ENCODE results near the gene DLGAP1.

Gene DLGAP1

GRCh38 chr18:3552305-3552704 lies 902.8 kb downstream of the DLGAP1 start:
- no peak for DNase-seq

- no peak for DNase-seq
These were observed 907.1 kb downstream of the DLGAP1 start for GRCh38 chr18:3547891-3548615.

- no peak for DNase-seq
These were observed 909.0 kb downstream of the DLGAP1 start for GRCh38 chr18:3546106-3546505.

DNA sequence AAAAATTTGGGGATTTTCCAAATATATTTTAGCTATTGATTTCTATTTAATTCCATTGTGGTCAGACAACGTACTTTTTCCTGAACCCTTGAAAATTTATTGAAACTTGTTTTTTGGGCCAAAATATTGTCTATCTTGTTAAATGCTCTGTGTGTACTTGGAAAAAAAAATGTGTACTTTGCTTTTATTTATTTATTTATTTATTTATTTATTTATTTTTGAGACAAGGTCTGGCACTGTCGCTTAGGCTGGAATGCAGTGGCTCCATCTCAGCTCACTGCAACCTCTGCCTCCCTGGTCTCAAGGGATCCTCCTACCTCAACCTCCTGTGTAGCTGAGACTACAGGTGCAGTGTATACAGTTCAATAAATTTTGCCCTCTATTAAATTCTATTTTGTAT lies 910.6 kb downstream of the DLGAP1 start:
- no peak for DNase-seq

DNA sequence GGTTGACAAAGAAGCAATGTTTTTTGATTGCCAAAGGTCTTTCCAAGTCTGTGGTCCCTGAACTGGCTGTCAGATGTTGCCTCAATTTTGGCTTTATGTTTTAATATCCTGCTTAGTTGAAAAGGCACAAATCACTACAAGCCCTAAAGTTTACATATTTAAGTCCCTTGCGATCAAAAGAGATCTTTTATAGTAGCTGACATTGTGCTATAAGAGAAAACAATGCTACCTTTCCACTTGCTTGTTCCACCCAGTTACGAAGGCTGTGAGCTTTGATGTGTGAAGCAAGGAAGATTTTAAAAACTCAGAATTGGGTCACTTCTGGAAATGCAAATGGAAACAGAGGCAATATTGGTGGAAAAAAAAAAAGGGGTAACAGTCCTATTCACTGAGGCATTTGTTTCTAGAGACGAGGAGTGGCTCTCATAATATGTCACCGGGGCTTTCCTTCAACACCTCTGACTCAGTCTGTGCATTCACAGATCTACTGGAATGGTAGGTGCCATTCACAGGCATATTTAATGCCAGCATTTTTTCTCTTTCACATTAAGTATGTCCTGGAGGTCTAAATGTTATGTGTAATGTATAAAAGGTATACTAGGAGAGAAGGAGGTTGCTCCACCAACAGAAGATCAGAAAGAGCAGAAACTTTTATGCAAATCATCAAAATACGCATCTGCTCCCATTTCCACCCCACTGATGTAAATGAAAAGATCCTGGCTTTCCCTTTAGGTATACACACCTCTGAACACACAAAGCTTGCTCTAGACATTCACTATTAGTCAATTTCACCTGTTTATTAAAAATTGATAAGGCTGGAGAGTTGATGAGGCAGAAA lies 913.3 kb downstream of the DLGAP1 start:
- no peak for DNase-seq

DNA sequence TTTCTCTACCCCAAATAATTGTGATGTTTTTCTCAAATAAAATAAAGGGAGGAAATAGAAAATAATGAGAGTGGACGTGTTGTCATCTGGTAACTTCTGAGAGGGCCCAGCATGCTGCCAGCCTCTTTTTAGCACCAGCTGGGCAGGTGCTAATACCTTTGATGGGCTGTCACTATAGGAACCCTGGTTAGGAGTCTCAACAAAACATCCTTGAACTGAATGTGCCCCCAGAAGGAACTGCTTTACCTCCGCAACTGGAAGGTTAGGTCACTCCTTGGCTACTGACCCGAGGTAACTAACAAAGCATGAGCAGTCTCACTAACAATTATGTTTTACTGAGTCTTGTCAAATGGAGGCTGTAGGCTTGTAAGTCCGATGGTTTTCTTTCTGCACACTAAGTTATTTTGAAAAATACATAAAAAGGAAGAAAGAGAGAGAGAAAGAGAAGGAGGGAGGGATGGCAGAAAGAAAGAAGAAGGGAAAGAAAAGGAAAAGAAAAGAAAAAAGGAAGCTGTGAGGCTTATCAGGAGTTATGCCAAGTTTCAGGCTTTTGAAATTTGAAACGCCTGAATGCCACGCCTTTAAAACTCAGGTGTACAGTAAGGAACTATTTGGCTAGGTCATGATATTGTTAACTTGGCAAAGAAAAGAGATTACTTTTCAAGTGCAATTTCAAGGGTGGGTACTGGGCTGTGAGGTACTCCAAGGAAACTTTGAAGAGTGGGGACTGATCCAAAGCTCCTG lies 914.1 kb downstream of the DLGAP1 start:
- no peak for DNase-seq

- no peak for DNase-seq
These were observed 916.0 kb downstream of the DLGAP1 start for GRCh38 chr18:3538954-3539617.

- no peak for DNase-seq
These were observed 916.7 kb downstream of the DLGAP1 start for GRCh38 chr18:3538456-3538855.

- no peak for DNase-seq
These were observed 924.3 kb downstream of the DLGAP1 start for GRCh38 chr18:3530807-3531206.

- no peak for DNase-seq
These were observed 925.5 kb downstream of the DLGAP1 start for GRCh38 chr18:3529601-3530000.

DNA sequence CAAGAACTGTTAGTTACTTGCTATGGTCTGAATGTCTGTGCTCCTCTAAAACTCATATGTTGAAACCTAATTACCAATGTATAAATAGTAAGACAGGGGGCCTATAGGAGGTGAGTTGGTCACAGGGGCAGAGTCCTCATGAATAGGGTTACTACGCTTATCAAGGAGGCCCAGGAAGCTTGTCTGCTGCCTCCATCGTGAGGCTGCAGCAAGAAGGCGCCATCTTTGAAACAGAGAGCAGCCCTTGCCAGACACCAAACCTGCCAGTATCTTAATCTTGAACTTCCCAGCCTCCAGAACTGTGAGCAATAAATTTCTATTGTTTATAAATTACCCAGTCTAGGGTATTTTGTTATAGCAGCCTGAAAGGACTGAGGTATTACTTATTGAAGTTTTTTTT lies 926.0 kb downstream of the DLGAP1 start:
- no peak for DNase-seq

DNA sequence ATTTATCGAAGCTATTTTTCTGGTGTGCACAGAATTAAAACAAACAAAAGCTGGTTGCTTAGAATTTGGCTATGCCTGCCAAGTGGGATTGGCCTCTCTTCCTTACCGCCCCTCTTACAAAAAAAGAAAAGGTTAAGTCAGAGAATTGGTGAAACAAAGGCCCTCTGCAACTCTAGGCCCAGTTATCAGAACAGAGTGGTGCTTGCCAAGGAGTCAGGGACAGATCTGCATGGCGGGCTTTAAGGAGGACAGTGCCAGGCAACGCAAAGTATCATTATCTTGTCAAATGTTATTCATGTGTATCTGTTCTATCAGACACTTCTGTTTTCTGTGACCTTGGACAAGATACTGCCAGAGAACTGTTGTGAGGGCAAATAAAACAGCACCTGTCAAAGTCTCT lies 926.9 kb downstream of the DLGAP1 start:
- DNase-seq = no peak

GRCh38 chr18:3526421-3527354 lies 928.4 kb downstream of the DLGAP1 start:
- DNase-seq = no peak

DNA sequence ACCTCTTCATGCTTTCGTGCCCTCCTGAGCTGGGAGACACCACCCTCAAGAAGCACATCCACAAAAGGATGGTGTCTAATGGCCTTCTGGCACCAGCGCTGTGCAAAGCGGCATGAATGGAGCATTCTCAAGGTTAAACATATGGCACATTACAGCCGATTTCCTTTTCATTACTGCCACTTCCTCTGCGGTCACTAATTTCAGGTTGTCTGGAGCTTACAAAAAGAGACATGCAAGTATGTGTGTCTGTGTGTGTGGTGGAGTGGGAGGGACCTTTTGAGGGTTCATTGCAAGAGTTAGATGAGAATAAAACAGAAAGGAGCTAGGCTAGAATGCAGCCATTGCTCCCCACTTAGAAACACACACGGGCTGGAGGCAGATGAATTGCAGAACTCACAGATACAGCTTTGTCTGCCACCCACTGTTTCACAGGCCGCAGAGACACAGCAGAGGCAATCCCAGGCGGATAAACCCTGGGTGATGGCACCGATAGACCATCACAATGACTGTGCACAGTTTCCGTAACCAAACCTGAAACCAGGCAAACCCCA lies 929.2 kb downstream of the DLGAP1 start:
- no peak for DNase-seq

DNA sequence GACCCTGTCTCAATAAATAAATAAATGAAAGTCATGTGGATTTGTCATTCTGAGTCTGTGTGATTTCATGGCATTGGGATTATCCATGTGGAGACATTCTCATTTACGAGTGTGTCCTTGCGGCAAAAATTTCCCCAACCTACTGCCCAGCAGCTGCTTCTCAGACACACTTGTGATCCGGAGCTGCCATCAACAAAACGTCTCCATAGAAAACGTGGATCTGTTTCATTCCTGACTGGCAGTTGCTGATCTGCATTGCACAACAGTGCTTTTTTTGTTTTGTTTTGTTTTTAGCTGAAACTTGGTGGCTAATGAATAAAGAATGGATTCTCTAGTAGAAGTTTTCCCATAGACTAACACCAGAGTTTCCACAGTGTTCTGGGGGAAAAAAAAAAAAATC lies 930.4 kb downstream of the DLGAP1 start:
- DNase-seq = no peak

DNA sequence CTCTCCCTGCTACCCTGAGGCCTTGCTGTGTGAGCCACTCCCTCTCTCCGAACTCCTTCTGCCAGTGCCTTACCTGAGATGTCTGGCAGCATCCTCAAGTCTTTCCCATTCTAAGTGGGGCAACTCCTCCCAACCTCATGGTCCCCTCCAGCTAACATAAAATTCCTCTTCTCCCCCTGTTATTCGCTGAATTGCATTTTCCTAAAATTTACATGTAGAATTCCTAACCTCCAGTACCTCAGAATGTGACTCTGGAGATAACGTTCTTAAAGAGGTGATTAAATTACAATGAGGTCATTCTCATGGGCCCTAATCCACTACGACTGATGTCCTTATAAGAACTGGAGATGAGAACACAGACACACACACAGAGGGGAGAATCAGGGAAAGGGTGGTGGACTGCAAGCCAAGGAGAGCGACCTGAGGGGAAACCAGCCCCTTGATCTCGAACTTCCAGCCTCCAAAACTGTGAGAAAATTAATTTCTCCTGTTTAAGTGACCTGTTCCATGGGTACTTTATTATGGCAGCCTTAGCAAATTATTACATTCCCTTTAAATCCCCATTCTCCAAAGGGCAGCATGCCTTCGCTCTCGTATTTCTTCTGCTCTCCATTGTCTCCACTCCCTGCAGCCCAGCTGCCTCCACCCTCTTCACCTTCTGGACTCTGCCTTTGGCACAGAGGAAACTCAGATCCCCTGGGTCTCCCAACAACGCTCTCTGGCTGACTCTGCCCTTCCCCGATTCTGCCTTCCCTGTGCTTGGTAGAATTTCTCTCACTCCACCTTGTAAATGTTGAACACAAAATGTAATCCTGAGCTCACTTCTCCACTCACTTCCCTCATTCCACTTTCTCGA lies 934.6 kb downstream of the DLGAP1 start:
- no peak for DNase-seq

DNA sequence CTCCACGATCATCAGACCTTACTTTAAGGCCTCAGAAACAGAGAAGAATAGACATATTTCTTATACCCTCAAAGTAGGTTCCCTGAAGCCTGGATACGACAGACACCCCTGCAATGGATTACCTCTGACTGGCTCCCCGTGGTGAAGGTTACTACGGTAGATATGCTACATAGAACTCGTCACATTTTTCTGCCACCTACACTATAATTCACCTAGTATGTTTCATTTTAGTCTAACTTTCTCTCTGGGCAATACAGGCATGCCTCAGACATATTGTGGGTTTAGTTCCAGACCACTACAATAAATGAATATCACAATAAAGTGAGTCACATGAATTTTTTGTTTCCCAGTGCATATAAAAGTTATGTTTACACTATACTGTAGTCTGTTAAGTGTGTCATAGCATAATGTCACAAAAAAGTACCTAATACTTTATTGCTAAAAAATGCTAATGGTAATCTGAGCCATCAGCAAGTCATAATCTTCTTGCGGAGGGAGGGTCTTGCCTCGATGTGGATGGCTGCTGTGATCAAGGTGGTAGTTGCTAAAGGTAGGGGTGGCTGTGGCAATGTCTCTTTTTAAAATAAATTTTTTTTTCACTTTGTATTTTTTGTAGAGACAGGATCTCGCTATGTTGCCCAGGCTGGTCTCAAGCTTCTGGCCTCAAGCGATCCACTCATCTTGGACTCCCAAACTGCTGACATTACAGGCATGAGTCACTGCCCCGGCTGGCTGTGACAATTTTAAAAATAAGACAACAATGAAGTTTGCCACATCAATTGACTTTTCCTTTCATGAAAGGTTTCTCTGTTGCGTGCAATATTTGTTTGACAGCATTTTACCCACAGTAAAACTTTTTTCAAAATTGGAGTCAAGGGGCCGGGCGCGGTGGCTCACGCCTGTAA lies 940.5 kb downstream of the DLGAP1 start:
- DNase-seq = no peak

DNA sequence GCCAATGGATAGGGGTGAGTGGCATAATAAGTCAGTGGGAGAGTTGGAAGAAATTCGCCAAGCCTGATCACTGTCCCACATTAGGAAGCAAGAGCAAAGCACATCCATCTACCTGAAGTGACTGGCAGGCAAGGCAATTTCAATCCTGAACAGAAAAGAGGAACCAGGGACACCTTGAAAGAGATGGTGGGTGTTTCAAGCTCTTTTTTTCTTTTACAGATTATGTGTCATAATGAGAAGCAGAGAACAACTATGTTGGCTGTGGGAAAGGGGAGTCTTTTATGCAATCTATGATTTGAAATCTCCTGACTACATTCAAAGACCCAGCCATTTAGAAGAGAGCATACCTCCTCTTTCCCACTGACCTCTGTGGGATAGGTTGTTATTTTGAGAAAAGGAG lies 941.6 kb downstream of the DLGAP1 start:
- no peak for DNase-seq

DNA sequence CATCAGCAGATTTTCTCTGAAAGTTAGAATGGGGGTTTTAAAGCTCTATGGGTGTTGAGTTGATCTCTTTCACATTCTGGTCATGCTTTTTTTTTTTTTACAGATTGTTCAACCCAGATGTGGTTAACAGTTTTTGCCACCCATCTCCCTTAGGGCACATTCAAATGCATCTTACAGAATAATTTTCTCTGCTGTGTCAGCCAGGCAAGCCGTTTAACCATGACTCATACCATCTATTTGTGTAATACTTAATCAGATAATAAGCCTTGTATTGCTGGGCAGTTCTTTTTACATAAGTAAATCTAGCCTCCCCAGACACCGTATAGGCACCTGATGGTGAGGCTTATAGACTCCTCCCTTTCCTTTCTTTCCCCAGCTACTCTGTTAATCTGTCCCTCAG lies 943.1 kb downstream of the DLGAP1 start:
- no peak for DNase-seq

- DNase-seq = no peak
These were observed 944.2 kb downstream of the DLGAP1 start for GRCh38 chr18:3510896-3511295.

Measured in stimulated activated CD4-positive, alpha-beta T cell treated with anti-CD3 and anti-CD28 coated beads, Interleukin-12 subunit alpha, Interleukin-12 subunit beta, amount 100 ng/mL, for 4 hours (primary cell).